CD4-positive, alpha-beta memory T cell (primary cell): ENCODE data around the gene PLAU. TPM values are rescaled to one million over a fixed set of nuclear protein-coding genes. Genes with fewer than 3 reads are reported as not detected.

Experiments
- CTCF ChIA-PET: fragments of 350-600 bp; sonication (Branson Sonifier 250); formaldehyde crosslinking; loops from one replicate; lab custom pipeline; 2021; ENCODE audit warnings: inconsistent platforms; ENCODE audit not compliant: partially characterized antibody; lab: Charles Lee
- POLR2A ChIA-PET: fragments of 350-600 bp; sonication (Branson Sonifier 250); formaldehyde crosslinking; loops from one replicate; lab custom pipeline; 2021; ENCODE audit not compliant: partially characterized antibody; lab: Charles Lee
- DNase-seq, 5 donors: peaks; one replicate each; pipeline versions ENCODE4 v3.0.0 to v3.0.0-alpha.2; 2020 to 2022; ENCODE audit warnings: mixed read lengths in 1 of 5
- H3K27ac ChIP-seq: one replicate; pipeline ENCODE4 v1.7.0; 2013; ENCODE audit warnings: low read depth, low read length
- H3K27me3 ChIP-seq: 2 replicates; pipeline ENCODE4 v1.7.0; 2013; ENCODE audit warnings: mild to moderate bottlenecking, low read length, moderate library complexity; ENCODE audit not compliant: insufficient read depth
- H3K36me3 ChIP-seq: 2 replicates; pipeline ENCODE4 v1.7.0; 2013; ENCODE audit warnings: mild to moderate bottlenecking, low read length, moderate library complexity; ENCODE audit not compliant: insufficient read depth
- H3K4me1 ChIP-seq: 2 replicates; pipeline ENCODE4 v1.7.0; 2013; ENCODE audit warnings: mild to moderate bottlenecking, low read length, moderate library complexity; ENCODE audit not compliant: insufficient read depth
- H3K4me3 ChIP-seq, 2 donors: one replicate each; pipeline ENCODE4 v1.7.0; 2013; ENCODE audit warnings: low read length in 2 of 2, mild to moderate bottlenecking in 1 of 2
- H3K9me3 ChIP-seq, 2 donors: one replicate each; pipeline ENCODE4 v1.7.0; 2013; ENCODE audit warnings: low read length in 2 of 2, control low read depth in 1 of 2; ENCODE audit not compliant: control insufficient read depth in 1 of 2
- H3K27ac Mint-ChIP-seq, 7 donors: one replicate each; pipeline ENCODE4 v1.8.0; 2020 to 2021; ENCODE audit warnings: mixed read lengths in 7 of 7, mild to moderate bottlenecking in 6 of 7, inconsistent platforms in 3 of 7, moderate library complexity in 3 of 7
- H3K27me3 Mint-ChIP-seq, 2 donors: one replicate each; pipeline ENCODE4 v1.8.0; 2020 to 2021; ENCODE audit warnings: mixed read lengths in 2 of 2
- H3K36me3 Mint-ChIP-seq, 2 donors: one replicate each; pipeline ENCODE4 v1.8.0; 2020 to 2021; ENCODE audit warnings: mixed read lengths in 2 of 2, inconsistent platforms in 1 of 2, mild to moderate bottlenecking in 1 of 2
- H3K4me1 Mint-ChIP-seq, 4 donors: one replicate each; pipeline ENCODE4 v1.8.0; 2020 to 2021; ENCODE audit warnings: mixed read lengths in 4 of 4, mild to moderate bottlenecking in 1 of 4
- H3K4me3 Mint-ChIP-seq, 8 donors: one replicate each; pipeline ENCODE4 v1.8.0; 2020 to 2021; ENCODE audit warnings: mixed read lengths in 8 of 8, mild to moderate bottlenecking in 7 of 8, moderate library complexity in 6 of 8, inconsistent platforms in 3 of 8
- H3K9me3 Mint-ChIP-seq, 8 donors: one replicate each; pipeline ENCODE4 v1.8.0; 2020 to 2021; ENCODE audit warnings: mixed read lengths in 8 of 8, mild to moderate bottlenecking in 5 of 8, inconsistent platforms in 3 of 8, moderate library complexity in 1 of 8
- intact Hi-C: fragments of 100-400 bp; cut with micrococcal nuclease; formaldehyde crosslinking; loops from one replicate; pipeline ENCODE4 v1.15.1; 2023
- polyA plus RNA-seq, 2 donors: library from polyadenylated mRNA; unstranded; fragments of 300-500 nt; fragmentation: Illumina TruSeq; gene quantifications; one replicate each; pipeline ENCODE4 v1.2.3, GENCODE V29; 2021
- total RNA-seq, 2 experiments: library from RNA; stranded (reverse); gene quantifications; one replicate each; pipeline ENCODE4 v1.2.3, GENCODE V29; 2021

Gene PLAU
- total and polyA plus RNA-seq, 4 experiments from 2014 or later, result 0.64 to 0.91 TPM; not detected in 2

DNA sequence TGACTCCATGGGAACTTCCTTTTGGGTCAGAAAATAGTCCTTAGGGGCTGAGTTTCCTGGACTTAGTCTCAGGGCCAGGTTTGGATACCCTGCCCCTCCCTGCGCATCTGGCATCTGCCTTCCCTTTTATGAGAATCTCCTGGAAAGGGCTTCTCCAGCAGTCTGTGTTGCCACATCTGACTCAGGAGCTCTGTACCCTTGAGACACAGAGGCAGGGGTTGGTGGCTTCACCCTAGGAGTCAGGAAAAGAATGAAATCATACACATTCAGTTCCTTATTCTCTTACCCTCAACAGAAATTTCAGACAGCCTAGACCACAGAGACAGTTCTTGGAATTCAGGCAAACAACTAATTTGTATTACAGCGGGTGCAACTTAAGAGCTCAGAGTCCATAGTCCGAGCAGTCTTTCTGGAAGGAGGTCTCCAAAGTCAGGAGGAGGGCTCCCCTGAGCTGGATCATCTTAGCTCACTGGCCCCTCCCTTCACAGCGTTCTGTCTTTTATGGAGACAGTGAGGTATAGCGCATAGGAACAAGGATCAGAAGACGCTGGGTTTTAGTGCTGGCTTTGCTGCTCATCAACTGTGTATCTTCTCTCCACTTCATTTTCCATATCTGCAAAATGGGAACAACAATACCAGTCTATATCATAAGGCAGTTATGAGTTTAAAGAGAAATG is 3.0 kb upstream of the PLAU start:
- Histone ChIP-seq H3K4me1 (peaks cover 29% of the 10 kb centered on the region), H3K27me3 (peaks cover 13% of the 10 kb centered on the region), H3K36me3 (no peaks in the 10 kb centered on the region), H3K9me3 (no peaks in the 10 kb centered on the region), H3K4me3 (no peak overlapping the region), H3K27ac (no peak overlapping the region)
- Mint-ChIP-seq H3K4me3 (peak overlapping the region in 6 of 8 donors; percentile 3 to 72 (median 39)), H3K27ac (no peak overlapping the region), H3K9me3 (no peaks in the 10 kb centered on the region), H3K4me1 (peaks cover 16 to 36% (median 24%) of the 10 kb centered on the region in 4 donors), H3K27me3 (peaks cover 23 to 26% of the 10 kb centered on the region in 2 donors), H3K36me3 (no peaks in the 10 kb centered on the region)
- intact Hi-C loops, result no loop called here
- POLR2A ChIA-PET, result interaction anchor here (1.2 kb wide), 1 partner anchor 10 kb away, joined by 3 read pairs; no protein-coding TSS in a partner anchor
- DNase-seq, result no peak
- CTCF ChIA-PET, result interaction anchor here (1.0 to 2.0 kb wide), 4 partner anchors 19 to 32 kb away, joined by 3 to 7 read pairs (median 4); no protein-coding TSS in a partner anchor

DNA sequence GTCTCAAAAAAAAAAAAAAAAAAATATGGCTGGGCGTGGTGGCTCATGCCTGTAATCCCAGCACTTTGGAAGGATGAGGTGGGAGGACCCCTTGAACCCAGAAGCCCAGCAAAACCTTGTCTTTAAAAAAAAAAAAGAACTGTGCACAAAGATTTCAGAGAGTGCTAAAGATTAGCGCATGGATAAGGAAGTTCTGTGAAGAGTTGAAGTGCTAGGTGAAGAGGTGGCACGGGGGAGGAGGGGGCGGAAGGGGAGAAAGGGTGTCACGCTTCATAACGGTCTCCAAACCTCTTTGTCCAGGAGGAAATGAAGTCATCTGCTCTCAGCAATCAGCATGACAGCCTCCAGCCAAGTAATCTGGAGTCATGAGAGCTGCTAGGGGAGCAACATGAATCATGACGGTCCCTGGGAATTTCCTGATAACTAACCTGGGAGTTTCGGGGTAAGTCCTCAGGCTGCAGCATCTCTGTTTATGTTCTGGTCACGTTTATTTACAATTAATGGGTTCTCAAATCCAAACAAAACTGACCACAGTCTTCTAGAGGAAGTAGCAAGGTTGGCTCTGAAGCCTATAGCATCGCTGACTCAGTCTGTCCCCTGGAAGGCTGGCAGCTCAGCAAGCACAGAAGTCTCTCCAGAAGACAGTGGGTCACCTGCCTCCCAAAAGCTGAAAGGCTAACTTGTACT is 1.9 kb upstream of the PLAU start:
- peaks cover 29% of the 10 kb centered on the region for H3K4me1 ChIP-seq
- H3K9me3 ChIP-seq, result no peaks in the 10 kb centered on the region
- H3K36me3 ChIP-seq, result no peaks in the 10 kb centered on the region
- ChIA-PET CTCF (interaction anchor here (1.4 to 2.0 kb wide), 2 partner anchors 23 to 29 kb away, joined by 3 to 6 read pairs; no protein-coding TSS in a partner anchor), POLR2A (interaction anchor here (1.2 kb wide), 1 partner anchor 9 kb away, joined by 3 read pairs; no protein-coding TSS in a partner anchor)
- H3K27ac ChIP-seq, result no peak overlapping the region
- peak overlapping the region in 1 of 7 donors; percentile 56 for H3K27ac Mint-ChIP-seq
- peaks cover 23 to 28% of the 10 kb centered on the region in 2 donors for H3K27me3 Mint-ChIP-seq
- no peaks in the 10 kb centered on the region for H3K36me3 Mint-ChIP-seq
- H3K4me3 ChIP-seq, result no peak overlapping the region
- peaks cover 13% of the 10 kb centered on the region for H3K27me3 ChIP-seq
- DNase-seq, result peak; percentile 25 to 80 (median 34)
- H3K9me3 Mint-ChIP-seq, result no peaks in the 10 kb centered on the region
- intact Hi-C loops, result no loop called here
- H3K4me3 Mint-ChIP-seq, result peak overlapping the region; percentile 54 to 84 (median 68)
- H3K4me1 Mint-ChIP-seq, result peaks cover 16 to 36% (median 24%) of the 10 kb centered on the region in 4 donors

DNA sequence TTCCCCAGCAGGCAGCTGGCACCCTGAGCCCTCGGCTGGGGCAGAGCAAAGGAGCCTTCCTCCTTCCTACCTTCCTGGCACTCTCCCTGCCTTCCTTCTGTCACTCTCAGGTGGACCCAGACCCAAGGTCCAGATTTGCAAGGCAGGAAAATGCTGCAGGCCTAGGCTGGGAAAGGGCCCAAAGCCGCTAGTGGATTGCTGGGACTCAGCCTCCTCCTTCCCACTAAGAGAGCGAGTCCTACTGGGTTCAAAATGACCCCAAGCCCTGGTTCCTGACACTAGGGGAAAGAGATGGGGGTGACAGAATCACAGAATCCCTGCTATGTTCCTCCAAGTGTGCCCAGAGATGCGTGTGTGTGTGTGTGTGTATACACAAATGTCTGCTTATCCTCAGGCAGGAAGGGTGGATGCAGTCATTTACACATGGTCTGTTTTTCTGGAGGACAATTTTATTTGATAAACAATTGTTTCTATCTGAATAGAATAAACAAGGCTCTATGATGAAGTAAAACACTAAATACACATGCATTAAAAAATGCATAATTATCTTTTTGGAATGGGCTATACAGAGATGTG is 1.3 kb upstream of the PLAU start:
- peaks cover 29% of the 10 kb centered on the region for H3K4me1 ChIP-seq
- H3K9me3 ChIP-seq, result no peaks in the 10 kb centered on the region
- peaks cover 24 to 28% of the 10 kb centered on the region in 2 donors for H3K27me3 Mint-ChIP-seq
- no peak for DNase-seq
- H3K27ac Mint-ChIP-seq, result no peak overlapping the region
- ChIA-PET CTCF (interaction anchor here (1.4 kb wide), 1 partner anchor 23 kb away, joined by 3 read pairs; no protein-coding TSS in a partner anchor), POLR2A (interaction anchor here (1.2 to 2.2 kb wide), 2 partner anchors 22 to 31 kb away, joined by 5 to 11 read pairs; no protein-coding TSS in a partner anchor)
- peaks cover 16 to 36% (median 24%) of the 10 kb centered on the region in 4 donors for H3K4me1 Mint-ChIP-seq
- H3K36me3 Mint-ChIP-seq, result no peaks in the 10 kb centered on the region
- peaks cover 13% of the 10 kb centered on the region for H3K27me3 ChIP-seq
- H3K4me3 Mint-ChIP-seq, result peak overlapping the region in 6 of 8 donors; percentile 7 to 89 (median 84)
- H3K27ac ChIP-seq, result no peak overlapping the region
- no peaks in the 10 kb centered on the region for H3K36me3 ChIP-seq
- intact Hi-C loops, result loop anchor here (2.0 kb wide), 1 partner anchor 15 kb away; no protein-coding TSS in a partner anchor
- no peaks in the 10 kb centered on the region for H3K9me3 Mint-ChIP-seq
- H3K4me3 ChIP-seq, result no peak overlapping the region

DNA sequence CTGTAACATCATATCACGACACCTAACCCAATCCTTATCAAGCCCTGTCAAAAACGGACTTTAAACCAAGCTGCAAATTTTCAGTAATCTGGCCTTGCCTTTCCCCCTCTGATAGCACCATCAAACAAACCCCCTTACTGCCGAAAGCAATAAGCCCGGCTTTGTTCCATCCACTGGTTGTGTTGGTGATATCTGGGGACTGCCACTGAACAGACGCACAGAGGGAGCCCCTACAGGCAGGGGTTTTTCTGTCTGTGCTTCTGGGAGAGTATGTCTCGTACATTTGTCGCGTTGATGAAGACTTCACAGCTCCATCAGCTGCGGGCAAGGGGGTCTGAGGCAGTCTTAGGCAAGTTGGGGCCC is 550 bp upstream of the PLAU start:
- Mint-ChIP-seq H3K27ac (peak overlapping the region in 1 of 7 donors; percentile 41), H3K4me3 (peak overlapping the region; percentile 76 to 89 (median 84)), H3K36me3 (no peaks in the 10 kb centered on the region), H3K27me3 (peaks cover 23 to 25% of the 10 kb centered on the region in 2 donors), H3K9me3 (no peaks in the 10 kb centered on the region), H3K4me1 (peaks cover 16 to 36% (median 24%) of the 10 kb centered on the region in 4 donors)
- POLR2A ChIA-PET, result interaction anchor here (1.0 to 2.2 kb wide), 4 partner anchors 22 to 31 kb away, joined by 5 to 11 read pairs (median 5); no protein-coding TSS in a partner anchor
- Histone ChIP-seq H3K27me3 (peaks cover 13% of the 10 kb centered on the region), H3K36me3 (no peaks in the 10 kb centered on the region), H3K9me3 (no peaks in the 10 kb centered on the region), H3K4me3 (peak overlapping the region in 1 of 2 donors; percentile 11), H3K27ac (no peak overlapping the region), H3K4me1 (peaks cover 29% of the 10 kb centered on the region)
- intact Hi-C loops, result loop anchor here (2.0 kb wide), 1 partner anchor 14 kb away; no protein-coding TSS in a partner anchor
- CTCF ChIA-PET, result interaction anchor here (0.6 to 1.2 kb wide), 4 partner anchors 9 to 1272 kb away, joined by 3 read pairs; no protein-coding TSS in a partner anchor
- DNase-seq, result no peak

DNA sequence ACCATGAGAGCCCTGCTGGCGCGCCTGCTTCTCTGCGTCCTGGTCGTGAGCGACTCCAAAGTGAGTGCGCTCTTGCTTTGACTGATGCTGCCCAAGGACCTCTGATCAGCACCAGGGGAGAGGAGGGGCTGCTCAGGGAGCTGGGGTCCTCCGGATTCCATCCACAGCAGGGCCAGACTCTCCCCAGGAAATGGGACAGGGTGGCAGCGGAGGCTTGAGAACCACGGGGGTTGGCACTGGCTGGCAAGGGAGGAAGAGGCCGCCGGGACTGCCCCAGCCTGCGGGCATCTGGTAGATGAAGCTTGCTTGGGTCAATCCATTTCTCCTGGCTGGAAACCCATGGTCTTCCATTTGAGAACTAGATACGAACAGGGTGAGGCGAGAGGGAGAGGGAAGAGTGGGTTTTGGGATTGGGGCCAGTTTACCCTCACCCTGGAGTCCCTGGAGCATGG is 647 bp downstream of the PLAU start:
- Mint-ChIP-seq H3K36me3 (no peaks in the 10 kb centered on the region), H3K27me3 (peaks cover 20 to 24% of the 10 kb centered on the region in 2 donors), H3K9me3 (no peaks in the 10 kb centered on the region), H3K27ac (peak overlapping the region in 1 of 7 donors; percentile 29), H3K4me1 (peaks cover 16 to 36% (median 25%) of the 10 kb centered on the region in 4 donors), H3K4me3 (peak overlapping the region; percentile 89 to 95 (median 92))
- H3K9me3 ChIP-seq, result no peaks in the 10 kb centered on the region
- H3K27ac ChIP-seq, result no peak overlapping the region
- intact Hi-C loops, result loop anchor here (2.0 kb wide), 1 partner anchor 13 kb away; no protein-coding TSS in a partner anchor
- ChIA-PET CTCF (interaction anchor here (1.1 to 1.3 kb wide), 3 partner anchors 25 to 32 kb away, joined by 3 read pairs; no protein-coding TSS in a partner anchor), POLR2A (interaction anchor here (1.6 to 2.2 kb wide), 3 partner anchors 9 to 29 kb away, joined by 5 to 11 read pairs (median 5); no protein-coding TSS in a partner anchor)
- H3K36me3 ChIP-seq, result no peaks in the 10 kb centered on the region
- H3K27me3 ChIP-seq, result peaks cover 13% of the 10 kb centered on the region
- H3K4me1 ChIP-seq, result peaks cover 29% of the 10 kb centered on the region
- H3K4me3 ChIP-seq, result peak overlapping the region in 1 of 2 donors; percentile 44
- peak in 1 of 5 donors; percentile 41 for DNase-seq

DNA sequence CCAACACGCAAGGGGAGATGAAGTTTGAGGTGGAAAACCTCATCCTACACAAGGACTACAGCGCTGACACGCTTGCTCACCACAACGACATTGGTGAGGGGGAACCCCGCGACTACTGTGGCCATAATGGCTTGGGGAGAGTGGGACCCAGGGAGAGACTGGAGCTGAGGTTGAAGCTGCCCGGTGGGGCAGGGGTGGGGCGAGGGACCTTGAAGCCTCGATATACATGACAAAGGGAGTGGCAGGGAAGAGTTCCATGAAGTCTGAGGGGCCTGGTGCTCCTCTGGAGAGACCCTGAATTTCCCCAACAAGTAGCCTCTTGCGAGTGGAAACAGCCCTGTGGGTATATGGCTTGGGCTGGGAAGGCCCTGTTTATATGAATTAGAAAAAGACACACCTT is 3.1 kb downstream of the PLAU start:
- Histone ChIP-seq H3K4me1 (peaks cover 25% of the 10 kb centered on the region), H3K4me3 (no peak overlapping the region), H3K9me3 (no peaks in the 10 kb centered on the region), H3K27me3 (peaks cover 13% of the 10 kb centered on the region), H3K27ac (no peak overlapping the region), H3K36me3 (no peaks in the 10 kb centered on the region)
- intact Hi-C loops, result no loop called here
- Mint-ChIP-seq H3K4me1 (peaks cover 14 to 31% (median 19%) of the 10 kb centered on the region in 4 donors), H3K4me3 (no peak overlapping the region), H3K9me3 (peaks cover 0 to 6% (median 4%) of the 10 kb centered on the region in 8 donors), H3K27ac (no peak overlapping the region), H3K36me3 (no peaks in the 10 kb centered on the region), H3K27me3 (peaks cover 15 to 19% of the 10 kb centered on the region in 2 donors)
- no peak for DNase-seq
- CTCF ChIA-PET, result interaction anchor here (0.7 to 2.1 kb wide), 2 partner anchors 26 to 27 kb away, joined by 3 to 6 read pairs; no protein-coding TSS in a partner anchor
- POLR2A ChIA-PET, result interaction anchor here (0.6 to 1.4 kb wide), 2 partner anchors 26 to 84 kb away, joined by 3 to 7 read pairs; partner anchors contain the start of gene VCL
